Measurements from ENCODE around the gene CHRNB1. TPM values are rescaled to one million over a fixed set of nuclear protein-coding genes. Genes with fewer than 3 reads are reported as not detected.
A peak's percentile ranks its signal among the peaks of the same experiment; 100 is the strongest.

The CHRNB1 gene
- total RNA-seq, 1 experiment from 2014 or later = 3.6 TPM

GRCh38 chr17:7437369-7437863 is 7.4 kb upstream of the CHRNB1 start:
- no peak for DNase-seq (ENCODE audit: extremely low read depth, low read depth)

- no peak for DNase-seq (ENCODE audit: extremely low read depth, low read depth)
These were observed 6.8 kb upstream of the CHRNB1 start for GRCh38 chr17:7437950-7438614.

- no peak for DNase-seq (ENCODE audit: extremely low read depth, low read depth)
These were observed 6.0 kb upstream of the CHRNB1 start for GRCh38 chr17:7438656-7439460.

- DNase-seq (ENCODE audit: extremely low read depth, low read depth) = no peak
These were observed 5.3 kb upstream of the CHRNB1 start, which contains the start of gene FGF11 for GRCh38 chr17:7439462-7440112. TSS of gene FGF11 (plus strand) at chr17:7439512. CDS start at chr17:7439621, 109 bp downstream.

- DNase-seq (ENCODE audit: extremely low read depth, low read depth) = peak; percentile 26
These were observed 4.6 kb upstream of the CHRNB1 start for GRCh38 chr17:7440113-7440833.

GRCh38 chr17:7440834-7441195 is 4.0 kb upstream of the CHRNB1 start:
- no peak for DNase-seq (ENCODE audit: extremely low read depth, low read depth)

GRCh38 chr17:7441266-7441665 is 3.6 kb upstream of the CHRNB1 start:
- no peak for DNase-seq (ENCODE audit: extremely low read depth, low read depth)

- DNase-seq (ENCODE audit: extremely low read depth, low read depth) = no peak
These were observed 2.7 kb upstream of the CHRNB1 start for GRCh38 chr17:7442142-7442541.

GRCh38 chr17:7443499-7444485 is 1.1 kb upstream of the CHRNB1 start:
- no peak for DNase-seq (ENCODE audit: extremely low read depth, low read depth)

- DNase-seq (ENCODE audit: extremely low read depth, low read depth) = no peak
These were observed 733 bp downstream of the CHRNB1 start for GRCh38 chr17:7445619-7445968.

GRCh38 chr17:7448461-7448860 is 3.6 kb downstream of the CHRNB1 start:
- no peak for DNase-seq (ENCODE audit: extremely low read depth, low read depth)

GRCh38 chr17:7459961-7460545 is 15.2 kb downstream of the CHRNB1 start:
- no peak for DNase-seq (ENCODE audit: extremely low read depth, low read depth)

- DNase-seq (ENCODE audit: extremely low read depth, low read depth) = no peak
These were observed 16.2 kb downstream of the CHRNB1 start for GRCh38 chr17:7460850-7461660.

- DNase-seq (ENCODE audit: extremely low read depth, low read depth) = no peak
These were observed 17.9 kb downstream of the CHRNB1 start for GRCh38 chr17:7462474-7463371.

- no peak for DNase-seq (ENCODE audit: extremely low read depth, low read depth)
These were observed 18.5 kb downstream of the CHRNB1 start for GRCh38 chr17:7463372-7463846.

GRCh38 chr17:7464081-7464480 is 19.2 kb downstream of the CHRNB1 start:
- no peak for DNase-seq (ENCODE audit: extremely low read depth, low read depth)

- DNase-seq (ENCODE audit: extremely low read depth, low read depth) = no peak
These were observed 20.9 kb downstream of the CHRNB1 start for GRCh38 chr17:7465597-7466275.

All from NCI-H460 (cell line).